Measurements from ENCODE around the gene SYNJ1. TPM values are rescaled to one million over a fixed set of nuclear protein-coding genes. Genes with fewer than 3 reads are reported as not detected.
A peak's percentile ranks its signal among the peaks of the same experiment; 100 is the strongest.

The SYNJ1 gene
- total and polyA plus RNA-seq, 2 of the 13 experiments (the other 11 are each of a cell fraction or from before 2014, with no cell fraction given), result 2.0 to 2.7 TPM

DNA sequence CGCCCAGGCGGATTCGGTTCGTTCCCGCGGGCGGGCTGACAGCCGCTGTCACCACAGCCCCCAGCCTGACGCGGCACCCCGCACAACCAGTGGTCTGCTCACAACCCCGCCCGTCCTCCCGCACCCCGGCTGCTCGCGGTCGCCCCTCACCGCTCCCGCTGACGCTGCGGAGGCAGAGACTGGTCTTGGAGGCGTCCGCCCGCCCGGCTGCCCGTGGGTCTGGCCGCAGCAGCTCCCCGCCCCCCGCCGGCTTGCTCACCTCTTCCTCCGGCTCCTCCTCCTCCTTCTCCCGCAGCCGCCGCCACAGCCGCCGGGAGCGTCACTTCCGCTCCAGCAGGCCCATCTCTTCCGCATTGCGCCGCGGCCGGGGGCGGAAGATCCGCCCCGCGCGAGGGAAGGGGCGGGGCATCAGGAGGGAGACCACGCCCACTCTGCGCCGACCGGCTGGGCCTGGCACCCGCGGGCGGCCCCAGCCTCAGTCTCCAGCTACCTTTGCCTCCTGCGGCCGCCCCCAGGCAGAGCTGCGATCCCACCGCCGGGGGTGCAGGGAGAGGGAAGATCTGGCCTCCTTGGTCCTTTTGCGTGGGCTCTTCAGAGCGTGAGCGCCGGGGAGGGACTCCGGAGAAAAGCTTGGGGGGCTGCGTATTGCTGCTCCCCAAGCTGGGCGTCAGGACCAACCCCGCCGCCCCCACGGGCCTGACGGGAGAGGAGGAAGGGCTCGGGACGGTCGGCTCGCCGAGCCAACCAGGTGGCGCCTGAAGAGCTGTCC, at the start of gene SYNJ1 (continued):
- TF ChIP-seq REST (IDR thresholded peaks at IDR 0.05; ENCODE audit: borderline replicate concordance in 1 of 2, low read depth in 1 of 2, low read length in 2 of 2) (peak; percentile 86 to 98), YEATS4 (CRISPR knock-in tag; IDR thresholded peaks at IDR 0.05; ENCODE audit: borderline replicate concordance) (peak; percentile 65), ZNF615 (CRISPR knock-in tag; IDR thresholded peaks at IDR 0.05; ENCODE audit: borderline replicate concordance) (no peak), ZNF589 (CRISPR knock-in tag; conservative IDR thresholded peaks at IDR 0.05) (no peak), HNRNPL (IDR thresholded peaks at IDR 0.05; ENCODE audit: low read depth, low read length) (0 out of 2 replicates have a peak, but pooled peaks have one; percentile 18), HINFP (CRISPR knock-in tag; IDR thresholded peaks at IDR 0.05; ENCODE audit: low read depth) (0 out of 2 replicates have a peak, but pooled peaks have one; percentile 32), TFDP1 (CRISPR knock-in tag; IDR thresholded peaks at IDR 0.05; ENCODE audit: borderline replicate concordance) (peak; percentile 17; the same call in 1 of the 2 replicates), BCL6 (CRISPR knock-in tag; IDR thresholded peaks at IDR 0.05) (0 out of 2 replicates have a peak, but pooled peaks have one; percentile 41), NCOA5 (CRISPR knock-in tag; IDR thresholded peaks at IDR 0.05) (no peak), SP4 (CRISPR knock-in tag; IDR thresholded peaks at IDR 0.05) (peak; percentile 98), DRAP1 (CRISPR knock-in tag; IDR thresholded peaks at IDR 0.05) (peak; percentile 82; the same call in 1 of the 2 replicates), ZNF337 (CRISPR knock-in tag; IDR thresholded peaks at IDR 0.05; ENCODE audit: borderline replicate concordance, low read depth) (no peak), KLF11 (CRISPR knock-in tag; IDR thresholded peaks at IDR 0.05) (peak; percentile 72; the same call in 1 of the 2 replicates), SPEN (CRISPR knock-in tag; IDR thresholded peaks at IDR 0.05; ENCODE audit: low read depth) (peak; percentile 88), ZNF703 (CRISPR knock-in tag; IDR thresholded peaks at IDR 0.05; ENCODE audit: borderline replicate concordance) (peak; percentile 68; the same call in 1 of the 2 replicates), MXD4 (CRISPR knock-in tag; IDR thresholded peaks at IDR 0.05) (peak; percentile 91), ZBTB20 (CRISPR knock-in tag; IDR thresholded peaks at IDR 0.05; ENCODE audit: borderline replicate concordance, low read depth) (peak; percentile 63; the same call in 1 of the 2 replicates)
- TF ChIP-seq, protein P1, sequence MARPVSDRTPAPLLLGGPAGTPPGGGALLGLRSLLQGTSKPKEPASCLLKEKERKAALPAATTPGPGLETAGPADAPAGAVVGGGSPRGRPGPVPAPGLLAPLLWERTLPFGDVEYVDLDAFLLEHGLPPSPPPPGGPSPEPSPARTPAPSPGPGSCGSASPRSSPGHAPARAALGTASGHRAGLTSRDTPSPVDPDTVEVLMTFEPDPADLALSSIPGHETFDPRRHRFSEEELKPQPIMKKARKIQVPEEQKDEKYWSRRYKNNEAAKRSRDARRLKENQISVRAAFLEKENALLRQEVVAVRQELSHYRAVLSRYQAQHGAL (CRISPR knock-in tag; IDR thresholded peaks at IDR 0.05; ENCODE audit: not compliant biosample characterization), result peak; percentile 28
- TF ChIP-seq, protein P2, sequence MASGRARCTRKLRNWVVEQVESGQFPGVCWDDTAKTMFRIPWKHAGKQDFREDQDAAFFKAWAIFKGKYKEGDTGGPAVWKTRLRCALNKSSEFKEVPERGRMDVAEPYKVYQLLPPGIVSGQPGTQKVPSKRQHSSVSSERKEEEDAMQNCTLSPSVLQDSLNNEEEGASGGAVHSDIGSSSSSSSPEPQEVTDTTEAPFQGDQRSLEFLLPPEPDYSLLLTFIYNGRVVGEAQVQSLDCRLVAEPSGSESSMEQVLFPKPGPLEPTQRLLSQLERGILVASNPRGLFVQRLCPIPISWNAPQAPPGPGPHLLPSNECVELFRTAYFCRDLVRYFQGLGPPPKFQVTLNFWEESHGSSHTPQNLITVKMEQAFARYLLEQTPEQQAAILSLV (CRISPR knock-in tag; IDR thresholded peaks at IDR 0.05; ENCODE audit: borderline replicate concordance), result peak; percentile 76
